Right forelimb (tissue), 1 donor: ENCODE data around the gene PGGHG.

Source experiments
- DNase-seq: peaks from one replicate; pipeline ENCODE4 v3.0.0-alpha.2; 2018

The PGGHG gene

GRCh38 chr11:270451-271318 lies 18.2 kb upstream of the PGGHG start:
- DNase-seq: no peak

- no peak for DNase-seq
Observed at GRCh38 chr11:271319-271715, 17.6 kb upstream of the PGGHG start.

- no peak for DNase-seq
Observed at GRCh38 chr11:272195-272930, 16.6 kb upstream of the PGGHG start.

- DNase-seq: no peak
Observed at GRCh38 chr11:272931-273198, 16.1 kb upstream of the PGGHG start.

GRCh38 chr11:276219-276618 lies 12.7 kb upstream of the PGGHG start:
- no peak for DNase-seq

GRCh38 chr11:278001-278951 lies 10.7 kb upstream of the PGGHG start, which contains the start of gene NLRP6:
TSS of gene NLRP6 (plus strand) at chr11:278407. CDS start at chr11:278570, 163 bp downstream.
- no peak for DNase-seq

GRCh38 chr11:279040-279965 lies 9.6 kb upstream of the PGGHG start:
- DNase-seq: no peak

GRCh38 chr11:279966-280705 lies 8.8 kb upstream of the PGGHG start:
- no peak for DNase-seq

GRCh38 chr11:280706-281485 lies 8.0 kb upstream of the PGGHG start:
- no peak for DNase-seq

- peak; percentile 38 for DNase-seq
Observed at GRCh38 chr11:281486-282161, 7.3 kb upstream of the PGGHG start.

GRCh38 chr11:282171-282570 lies 6.8 kb upstream of the PGGHG start:
- no peak for DNase-seq

GRCh38 chr11:282630-283360 lies 6.1 kb upstream of the PGGHG start:
- DNase-seq: no peak

GRCh38 chr11:283405-284104 lies 5.4 kb upstream of the PGGHG start:
- no peak for DNase-seq

GRCh38 chr11:284105-285020 lies 4.6 kb upstream of the PGGHG start:
- DNase-seq: peak; percentile 40

- peak; percentile 32 for DNase-seq
Observed at GRCh38 chr11:285021-285893, 3.7 kb upstream of the PGGHG start.

- no peak for DNase-seq
Observed at GRCh38 chr11:285894-286220, 3.1 kb upstream of the PGGHG start.
